MM.1S (cell line): Measurements from ENCODE around the gene RARG.

ENCODE experiments used
- DNase-seq: peaks from one replicate; pipeline ENCODE4 v3.0.0-alpha.2; 2015
- H2AFZ ChIP-seq: fragments of 300-600 bp; sonication (generic); 2 replicates; pipeline ENCODE4 v1.6.0; 2016; ENCODE audit warnings: antibody characterized with exemption, low read length
- H3F3A ChIP-seq: fragments of 300-600 bp; sonication (generic); 2 replicates; pipeline ENCODE4 v1.6.1; 2016; ENCODE audit warnings: mild to moderate bottlenecking, antibody characterized with exemption, low read length, moderate library complexity, mixed read lengths; ENCODE audit not compliant: insufficient read depth
- H3K27ac ChIP-seq: fragments of 300-600 bp; sonication (generic); 2 replicates; pipeline ENCODE4 v1.5.1; 2016; ENCODE audit warnings: mild to moderate bottlenecking, low read length
- H3K27me3 ChIP-seq: fragments of 300-600 bp; sonication (generic); replicated peaks from 2 replicates; pipeline ENCODE4 v1.6.0; 2016; ENCODE audit warnings: low read length; ENCODE audit not compliant: insufficient read depth
- H3K36me3 ChIP-seq: fragments of 300-600 bp; sonication (generic); replicated peaks from 2 replicates; pipeline ENCODE4 v1.6.1; 2016; ENCODE audit warnings: mild to moderate bottlenecking, low read length, mixed read lengths; ENCODE audit not compliant: insufficient read depth
- H3K4me1 ChIP-seq: fragments of 300-600 bp; sonication (generic); 2 replicates; pipeline ENCODE4 v1.6.1; 2016; ENCODE audit warnings: low read length, mixed read lengths
- H3K4me2 ChIP-seq: fragments of 300-600 bp; sonication (generic); 2 replicates; pipeline ENCODE4 v1.6.0; 2016; ENCODE audit warnings: low read depth, low read length
- H3K4me3 ChIP-seq: fragments of 300-600 bp; sonication (generic); 2 replicates; pipeline ENCODE4 v1.5.1; 2016; ENCODE audit warnings: low read length, mixed read lengths
- H3K79me2 ChIP-seq: fragments of 300-600 bp; sonication (generic); 2 replicates; pipeline ENCODE4 v1.6.1; 2016; ENCODE audit warnings: mixed run types, low read length, mixed read lengths
- H3K9ac ChIP-seq: fragments of 300-600 bp; sonication (generic); 2 replicates; pipeline ENCODE4 v1.6.1; 2016; ENCODE audit warnings: low read length, mixed read lengths
- H3K9me2 ChIP-seq: fragments of 300-600 bp; sonication (generic); replicated peaks from 2 replicates; pipeline ENCODE4 v1.6.1; 2016; ENCODE audit warnings: mild to moderate bottlenecking, low read length, mixed read lengths; ENCODE audit not compliant: insufficient read depth
- H3K9me3 ChIP-seq: fragments of 300-600 bp; sonication (generic); replicated peaks from 2 replicates; pipeline ENCODE4 v1.6.1; 2016; ENCODE audit warnings: mild to moderate bottlenecking, low read length, mixed read lengths; ENCODE audit not compliant: insufficient read depth
- H4K20me1 ChIP-seq: fragments of 300-600 bp; sonication (generic); 2 replicates; pipeline ENCODE4 v1.6.1; 2016; ENCODE audit warnings: mild to moderate bottlenecking, low read length, moderate library complexity, mixed read lengths; ENCODE audit not compliant: insufficient read depth
- EZH2 ChIP-seq: fragments of 300-600 bp; sonication (generic); optimal IDR thresholded peaks from 2 replicates; pipeline ENCODE3; 2017; ENCODE audit warnings: low read depth, mild to moderate bottlenecking, antibody characterized with exemption, low read length, mixed read lengths
- EZH2phosphoT487 ChIP-seq: fragments of 300-600 bp; sonication (generic); IDR thresholded peaks from 2 replicates; pipeline ENCODE4 v1.6.1; 2018; ENCODE audit warnings: antibody characterized with exemption, low read length
- TF ChIP-seq, protein P1 (sequence below): fragments of 300-600 bp; sonication (generic); IDR thresholded peaks from 2 replicates; pipeline ENCODE4 v1.5.1; 2016; ENCODE audit warnings: antibody characterized with exemption, low read length, mixed read lengths

Gene RARG

DNA sequence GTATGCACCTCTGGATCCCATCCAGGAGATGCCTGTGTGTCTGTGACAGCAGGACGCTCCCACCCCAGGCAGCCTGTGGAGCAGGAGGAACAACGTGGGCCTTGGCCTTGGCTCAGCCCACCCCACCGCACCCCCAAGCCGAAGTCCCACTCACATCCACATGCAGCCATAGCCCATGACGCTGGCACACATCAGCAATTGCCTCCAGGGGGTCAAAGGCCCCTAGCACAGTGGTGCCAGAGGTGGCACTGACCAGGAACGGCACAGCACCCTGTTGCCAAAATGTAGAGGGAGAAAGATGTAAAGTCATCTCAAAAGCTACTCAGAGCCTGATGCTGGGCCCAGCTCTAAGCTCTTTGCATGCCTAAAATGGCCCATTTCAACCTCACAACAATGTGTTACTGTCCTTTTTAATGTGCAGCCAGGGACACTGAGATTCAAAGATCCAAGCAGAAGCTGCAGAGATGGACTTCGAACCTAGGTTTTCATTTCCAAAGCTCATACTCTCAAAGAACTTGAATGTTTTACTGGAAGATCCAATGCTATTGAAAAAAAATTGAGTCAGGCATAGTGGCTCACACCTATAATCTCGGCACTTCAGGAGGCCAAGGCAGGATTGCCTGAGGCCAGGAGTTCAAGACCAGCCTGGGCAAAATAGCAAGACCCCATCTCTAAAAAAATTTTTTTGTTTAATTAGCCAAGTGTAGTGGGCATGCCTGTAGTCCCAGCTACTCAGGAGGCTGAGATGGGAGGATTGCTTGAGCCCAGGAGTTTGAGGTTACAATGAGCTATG, 70.7 kb downstream of the RARG start:
- Histone ChIP-seq H3K27me3 (no peaks in the 10 kb centered on the region), H3K36me3 (no peaks in the 10 kb centered on the region), H3F3A (0 out of 2 replicates have a peak, but pooled peaks cover 5% of the 10 kb centered on the region), H3K4me3 (no peak overlapping the region), H4K20me1 (no peaks in the 10 kb centered on the region), H2AFZ (no peak overlapping the region), H3K27ac (no peak overlapping the region), H3K79me2 (no peaks in the 10 kb centered on the region), H3K9me3 (no peaks in the 10 kb centered on the region), H3K9me2 (no peaks in the 10 kb centered on the region), H3K4me1 (peaks cover 7% of the 10 kb centered on the region; the same call in 1 of the 2 replicates), H3K9ac (no peak overlapping the region), H3K4me2 (no peak overlapping the region)
- no peak for DNase-seq
- TF ChIP-seq, protein P1, sequence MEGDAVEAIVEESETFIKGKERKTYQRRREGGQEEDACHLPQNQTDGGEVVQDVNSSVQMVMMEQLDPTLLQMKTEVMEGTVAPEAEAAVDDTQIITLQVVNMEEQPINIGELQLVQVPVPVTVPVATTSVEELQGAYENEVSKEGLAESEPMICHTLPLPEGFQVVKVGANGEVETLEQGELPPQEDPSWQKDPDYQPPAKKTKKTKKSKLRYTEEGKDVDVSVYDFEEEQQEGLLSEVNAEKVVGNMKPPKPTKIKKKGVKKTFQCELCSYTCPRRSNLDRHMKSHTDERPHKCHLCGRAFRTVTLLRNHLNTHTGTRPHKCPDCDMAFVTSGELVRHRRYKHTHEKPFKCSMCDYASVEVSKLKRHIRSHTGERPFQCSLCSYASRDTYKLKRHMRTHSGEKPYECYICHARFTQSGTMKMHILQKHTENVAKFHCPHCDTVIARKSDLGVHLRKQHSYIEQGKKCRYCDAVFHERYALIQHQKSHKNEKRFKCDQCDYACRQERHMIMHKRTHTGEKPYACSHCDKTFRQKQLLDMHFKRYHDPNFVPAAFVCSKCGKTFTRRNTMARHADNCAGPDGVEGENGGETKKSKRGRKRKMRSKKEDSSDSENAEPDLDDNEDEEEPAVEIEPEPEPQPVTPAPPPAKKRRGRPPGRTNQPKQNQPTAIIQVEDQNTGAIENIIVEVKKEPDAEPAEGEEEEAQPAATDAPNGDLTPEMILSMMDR = no peak
- no peak for TF ChIP-seq EZH2
- TF ChIP-seq EZH2phosphoT487 = no peak

DNA sequence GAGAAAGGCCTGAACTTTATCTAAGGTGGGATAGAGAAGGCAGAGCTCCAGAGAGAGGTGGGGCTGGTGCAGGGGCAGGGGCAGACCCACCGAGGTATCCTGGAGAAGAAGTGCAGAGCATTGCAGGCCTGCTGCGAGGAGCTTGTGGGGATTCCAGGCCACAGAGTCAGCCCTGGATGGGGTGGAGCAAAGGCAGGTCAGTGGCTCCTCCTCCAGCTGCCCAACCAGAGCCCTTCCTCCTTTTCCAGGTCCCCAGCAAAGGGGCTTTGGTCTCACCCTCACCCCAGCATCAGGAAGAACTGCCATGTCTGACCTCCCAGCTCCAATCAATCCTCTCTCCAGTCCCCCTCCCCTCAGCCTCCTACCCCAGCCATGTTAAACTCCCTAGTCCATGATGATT, 71.3 kb downstream of the RARG start:
- H2AFZ ChIP-seq = no peak overlapping the region

More for the DNA sequence above, 71.3 kb downstream of the RARG start:
- H3K27me3 ChIP-seq = no peaks in the 10 kb centered on the region
- H3F3A ChIP-seq = 0 out of 2 replicates have a peak, but pooled peaks cover 5% of the 10 kb centered on the region
- no peak overlapping the region for H3K4me2 ChIP-seq
- no peak overlapping the region for H3K27ac ChIP-seq
- peaks cover 7% of the 10 kb centered on the region; the same call in 1 of the 2 replicates for H3K4me1 ChIP-seq
- H3K79me2 ChIP-seq = no peaks in the 10 kb centered on the region
- no peak overlapping the region for H3K4me3 ChIP-seq
- no peaks in the 10 kb centered on the region for H3K9me3 ChIP-seq
- no peak for DNase-seq
- no peaks in the 10 kb centered on the region for H4K20me1 ChIP-seq
- no peak for TF ChIP-seq EZH2
- no peak for TF ChIP-seq EZH2phosphoT487
- TF ChIP-seq, protein P1 = no peak
- no peaks in the 10 kb centered on the region for H3K36me3 ChIP-seq
- no peak overlapping the region for H3K9ac ChIP-seq
- no peaks in the 10 kb centered on the region for H3K9me2 ChIP-seq
